Kidney (tissue), 14 donors: Measurements from ENCODE around the gene GALNT5. TPM values are rescaled to one million over a fixed set of nuclear protein-coding genes. Genes with fewer than 3 reads are reported as not detected.

Experiments
- DNase-seq, 5 donors: peaks; one replicate each; pipeline ENCODE4 v3.0.0-alpha.2; 2013 to 2020
- FAIRE-seq: peaks from 2 replicates; lab custom pipeline; 2012; peaks lifted over from hg19 to GRCh38; lab: Jason Lieb, UNC
- H3K27ac ChIP-seq, 2 donors: one replicate each; pipeline ENCODE4 v1.7.0; 2013; ENCODE audit warnings: low read depth in 2 of 2, low read length in 2 of 2, inconsistent platforms in 1 of 2
- H3K27me3 ChIP-seq: one replicate; pipeline ENCODE4 v1.7.1; 2013; ENCODE audit warnings: low read length, inconsistent platforms; ENCODE audit not compliant: control insufficient read depth, insufficient read depth
- H3K36me3 ChIP-seq, 3 donors: one replicate each; pipeline versions ENCODE4 v1.7.0 to v1.7.1; 2013; ENCODE audit warnings: low read length in 3 of 3, control low read depth in 1 of 3, inconsistent platforms in 1 of 3; ENCODE audit not compliant: insufficient read depth in 3 of 3, control insufficient read depth in 2 of 3
- H3K4me1 ChIP-seq, 3 donors: one replicate each; pipeline versions ENCODE4 v1.7.0 to v1.7.1; 2013; ENCODE audit warnings: low read length in 3 of 3, inconsistent platforms in 1 of 3, low read depth in 1 of 3; ENCODE audit not compliant: control insufficient read depth in 2 of 3, insufficient read depth in 2 of 3
- H3K4me3 ChIP-seq, 3 donors: one replicate each; pipeline versions ENCODE4 v1.7.0 to v1.8.1; 2013; ENCODE audit warnings: low read length in 3 of 3, control low read depth in 1 of 3, inconsistent platforms in 1 of 3
- H3K9ac ChIP-seq, 3 donors: one replicate each; pipeline versions ENCODE4 v1.7.0 to v1.7.1; 2013; ENCODE audit warnings: low read length in 3 of 3, control low read depth in 1 of 3, inconsistent platforms in 1 of 3
- H3K9me3 ChIP-seq, 3 donors: one replicate each; pipeline versions ENCODE4 v1.7.0 to v1.7.1; 2013; ENCODE audit warnings: low read length in 3 of 3, control low read depth in 1 of 3, inconsistent platforms in 1 of 3; ENCODE audit not compliant: control insufficient read depth in 2 of 3, insufficient read depth in 1 of 3
- intact Hi-C: fragments of 100-400 bp; cut with DNase I; formaldehyde crosslinking; loops from one replicate; pipeline ENCODE4 v1.11.1; 2022
- polyA plus RNA-seq: library from polyadenylated mRNA; stranded (reverse); fragments of 350-450 nt; fragmentation: Illumina TruSeq; extraction: RNeasy Lipid Tissue Mini Kit (QIAGEN cat#74804); gene quantifications from one replicate; pipeline ENCODE4 v1.2.3, GENCODE V29; 2014; ENCODE audit warnings: low read depth, low replicate concordance; ENCODE audit not compliant: insufficient read depth
- total RNA-seq: library from RNA; stranded (reverse); fragmentation: NEBNext Ultra II Directional; extraction: Animal tissue kit (Norgen Biotek cat#: 25700); gene quantifications from one replicate; pipeline ENCODE4 v1.2.1, GENCODE V29; 2021
- TF ChIP-seq, protein P1 (sequence below): IDR thresholded peaks from 3 replicates; pipeline ENCODE4 v1.5.1; 2012; ENCODE audit warnings: mild to moderate bottlenecking, moderate library complexity, borderline replicate concordance; ENCODE audit not compliant: insufficient read depth; ENCODE audit errors: extremely low read depth
- donor health status: control.
- donor health status: control.
- donor health status: control.
- donor health status: control.
- donor health status: control.
- donor health status: DM: yes; HTN: yes; CAD: no.
- donor health status: Normal renal cell carcinoma (clear cell type).

GALNT5 gene
- total and polyA plus RNA-seq, 2 donors from 2014 or later: 0.06 to 0.47 TPM

DNA sequence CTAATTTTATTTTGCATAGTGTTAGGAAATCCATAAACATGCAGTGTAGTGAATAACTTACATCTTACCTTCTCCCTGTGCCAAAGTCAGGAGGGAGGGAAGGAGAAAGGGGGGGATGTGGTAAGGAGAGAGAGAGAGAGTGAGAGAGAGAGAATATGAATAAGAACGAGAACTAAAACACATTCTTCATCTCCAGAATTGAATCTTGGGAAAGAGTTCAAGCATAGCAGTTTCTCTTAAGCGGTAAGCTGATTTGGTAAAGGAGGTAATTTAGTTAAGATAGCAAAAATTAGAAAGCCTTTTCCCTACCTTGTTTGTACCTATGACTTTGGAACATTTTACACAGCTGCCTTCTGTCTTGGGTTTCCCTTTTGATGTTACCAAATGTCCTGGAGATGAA lies 52.4 kb downstream of the GALNT5 start:
- intact Hi-C loops: no loop called here
- H3K36me3 ChIP-seq: no peaks in the 10 kb centered on the region
- H3K9ac ChIP-seq: no peak overlapping the region
- no peaks in the 10 kb centered on the region for H3K27me3 ChIP-seq
- FAIRE-seq (no peak), DNase-seq (no peak)
- H3K27ac ChIP-seq: no peak overlapping the region
- no peak overlapping the region for H3K4me3 ChIP-seq
- no peaks in the 10 kb centered on the region for H3K4me1 ChIP-seq
- no peaks in the 10 kb centered on the region for H3K9me3 ChIP-seq
- TF ChIP-seq, protein P1, sequence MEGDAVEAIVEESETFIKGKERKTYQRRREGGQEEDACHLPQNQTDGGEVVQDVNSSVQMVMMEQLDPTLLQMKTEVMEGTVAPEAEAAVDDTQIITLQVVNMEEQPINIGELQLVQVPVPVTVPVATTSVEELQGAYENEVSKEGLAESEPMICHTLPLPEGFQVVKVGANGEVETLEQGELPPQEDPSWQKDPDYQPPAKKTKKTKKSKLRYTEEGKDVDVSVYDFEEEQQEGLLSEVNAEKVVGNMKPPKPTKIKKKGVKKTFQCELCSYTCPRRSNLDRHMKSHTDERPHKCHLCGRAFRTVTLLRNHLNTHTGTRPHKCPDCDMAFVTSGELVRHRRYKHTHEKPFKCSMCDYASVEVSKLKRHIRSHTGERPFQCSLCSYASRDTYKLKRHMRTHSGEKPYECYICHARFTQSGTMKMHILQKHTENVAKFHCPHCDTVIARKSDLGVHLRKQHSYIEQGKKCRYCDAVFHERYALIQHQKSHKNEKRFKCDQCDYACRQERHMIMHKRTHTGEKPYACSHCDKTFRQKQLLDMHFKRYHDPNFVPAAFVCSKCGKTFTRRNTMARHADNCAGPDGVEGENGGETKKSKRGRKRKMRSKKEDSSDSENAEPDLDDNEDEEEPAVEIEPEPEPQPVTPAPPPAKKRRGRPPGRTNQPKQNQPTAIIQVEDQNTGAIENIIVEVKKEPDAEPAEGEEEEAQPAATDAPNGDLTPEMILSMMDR: no peak

DNA sequence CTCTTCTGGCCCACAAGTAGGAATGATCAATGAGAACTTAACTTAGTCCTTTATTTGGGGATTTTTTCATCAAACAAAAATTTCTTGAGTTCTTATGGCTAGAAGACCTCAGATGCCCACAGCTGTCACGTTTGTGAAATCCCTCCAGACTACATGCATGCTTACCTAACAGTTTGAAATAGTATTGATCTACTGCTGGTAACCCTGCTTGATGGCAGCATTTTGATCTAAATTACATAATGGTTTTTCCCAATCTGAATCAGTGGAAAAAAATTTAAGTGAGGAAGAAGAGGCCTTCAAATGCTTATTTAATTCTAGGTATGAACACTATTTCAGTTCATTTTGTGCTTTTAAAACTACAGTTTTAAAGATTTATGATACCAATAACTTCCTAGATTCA lies 54.2 kb downstream of the GALNT5 start:
- no peaks in the 10 kb centered on the region for H3K27me3 ChIP-seq
- intact Hi-C loops: no loop called here
- H3K9ac ChIP-seq: no peak overlapping the region
- H3K36me3 ChIP-seq: no peaks in the 10 kb centered on the region
- H3K4me1 ChIP-seq: no peaks in the 10 kb centered on the region
- no peaks in the 10 kb centered on the region for H3K9me3 ChIP-seq
- DNase-seq (no peak), FAIRE-seq (no peak)
- TF ChIP-seq, protein P1: no peak
- no peak overlapping the region for H3K27ac ChIP-seq
- H3K4me3 ChIP-seq: no peak overlapping the region

DNA sequence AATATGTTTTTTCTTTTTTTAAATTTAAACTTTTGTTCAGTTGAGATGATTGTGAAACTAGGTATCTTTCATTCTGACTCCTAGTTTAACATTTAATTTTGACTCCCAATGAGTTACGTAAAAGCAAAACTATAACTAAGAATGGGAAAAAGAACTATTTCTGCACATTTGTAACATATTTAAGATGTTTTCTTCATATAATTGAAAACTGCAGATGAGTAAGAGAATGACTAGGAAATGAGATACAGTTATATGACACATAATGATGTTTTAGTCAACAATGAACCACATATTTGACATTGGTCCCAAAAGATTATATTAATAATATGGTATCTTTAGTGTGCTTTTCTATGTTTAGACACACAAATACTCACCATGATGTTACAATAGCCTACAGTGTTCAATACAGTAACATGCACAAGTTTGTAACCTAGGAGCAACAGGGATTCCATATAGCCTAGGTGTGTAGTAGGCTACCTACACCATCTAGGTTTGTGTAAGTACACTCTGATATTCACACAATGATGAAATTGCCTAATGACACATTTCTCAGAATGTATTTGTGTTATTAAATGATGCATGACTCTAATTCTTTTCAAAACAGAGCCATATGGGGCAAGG lies 55.5 kb downstream of the GALNT5 start:
- H3K4me1 ChIP-seq: no peaks in the 10 kb centered on the region
- H3K9me3 ChIP-seq: no peaks in the 10 kb centered on the region
- DNase-seq (no peak), FAIRE-seq (no peak)
- H3K9ac ChIP-seq: no peak overlapping the region
- no peak overlapping the region for H3K4me3 ChIP-seq
- intact Hi-C loops: no loop called here
- TF ChIP-seq, protein P1: no peak
- no peak overlapping the region for H3K27ac ChIP-seq
- H3K36me3 ChIP-seq: no peaks in the 10 kb centered on the region
- no peaks in the 10 kb centered on the region for H3K27me3 ChIP-seq

DNA sequence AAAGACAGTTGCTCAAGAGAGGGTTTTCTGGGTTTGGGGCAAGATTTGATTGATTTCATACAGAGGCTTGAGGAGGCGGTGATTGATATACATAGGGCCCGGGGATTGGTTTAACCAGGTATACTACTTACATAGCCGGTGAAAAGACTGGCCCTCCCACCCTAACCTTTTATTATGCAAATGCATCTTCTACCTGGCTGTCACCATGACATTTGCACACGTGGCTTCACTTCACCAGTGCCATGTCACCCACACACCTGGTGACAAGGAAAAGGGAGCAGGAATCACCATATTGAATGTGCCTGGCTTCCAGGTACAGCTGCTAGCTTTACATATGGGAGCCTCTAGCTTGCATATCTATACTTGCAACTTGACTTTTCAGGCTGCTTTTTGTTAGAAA lies 58.4 kb downstream of the GALNT5 start:
- FAIRE-seq: no peak
- Histone ChIP-seq H3K9me3 (no peaks in the 10 kb centered on the region), H3K4me3 (no peak overlapping the region)

More for the DNA sequence above, 58.4 kb downstream of the GALNT5 start:
- TF ChIP-seq, protein P1: no peak
- H3K36me3 ChIP-seq: no peaks in the 10 kb centered on the region
- intact Hi-C loops: no loop called here
- H3K4me1 ChIP-seq: no peaks in the 10 kb centered on the region
- H3K27ac ChIP-seq: no peak overlapping the region
- DNase-seq: no peak
- no peaks in the 10 kb centered on the region for H3K27me3 ChIP-seq
- no peak overlapping the region for H3K9ac ChIP-seq
